ENCODE data around the gene CLASP2.
"Not testable (repeated sequence)": the region's sequence is repeated elsewhere in the genome, so short reads cannot be mapped to it uniquely, and the experiment has no call there.

CLASP2 gene

GRCh38 chr3:33543601-33544000, 174.5 kb downstream of the CLASP2 start:
- DNase-seq (ENCODE audit: low spot score) = no peak

GRCh38 chr3:33541918-33542317, 176.1 kb downstream of the CLASP2 start:
- no peak for DNase-seq (ENCODE audit: low spot score)

- no peak for DNase-seq (ENCODE audit: low spot score)
These were observed 179.2 kb downstream of the CLASP2 start for GRCh38 chr3:33538678-33539339.

DNA sequence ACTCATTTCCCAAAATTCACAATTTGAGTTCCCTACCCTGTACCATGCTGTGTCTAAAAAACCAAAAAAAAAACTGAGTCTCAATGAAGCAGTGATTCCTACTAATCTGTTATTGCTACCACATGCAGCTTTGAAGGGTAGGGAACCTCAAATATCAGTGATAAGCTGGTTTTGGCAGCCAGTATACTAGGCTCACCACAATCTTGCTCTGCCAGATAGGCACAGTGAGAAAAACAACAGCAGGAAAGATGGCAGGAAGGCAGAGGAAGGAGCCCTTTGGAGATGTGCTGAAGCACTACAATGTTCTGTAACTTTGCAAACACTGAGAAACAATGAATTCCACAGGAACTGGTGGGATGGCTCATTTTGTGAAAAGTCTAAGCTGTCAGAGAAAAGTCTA, 180.9 kb downstream of the CLASP2 start:
- DNase-seq (ENCODE audit: low spot score) = no peak

DNA sequence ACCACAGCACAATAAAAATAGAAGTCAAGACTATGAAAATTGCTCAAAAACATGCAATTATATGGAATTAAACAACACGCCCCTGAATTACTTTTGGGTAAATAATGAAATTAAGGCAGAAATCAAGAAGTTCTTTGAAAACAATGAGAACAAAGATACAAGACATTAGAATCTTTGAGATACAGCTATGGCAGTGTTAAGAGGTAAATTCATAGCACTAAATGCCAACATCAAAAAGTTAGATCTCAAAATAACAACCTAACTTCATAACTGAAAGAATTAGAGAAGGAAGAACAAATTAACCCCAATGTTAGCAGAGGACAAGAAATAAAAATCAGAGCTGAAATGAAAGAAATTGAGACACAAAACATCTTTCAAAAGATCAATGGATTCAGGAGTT, 191.3 kb downstream of the CLASP2 start:
- DNase-seq (ENCODE audit: low spot score) = no peak

- no peak for DNase-seq (ENCODE audit: low spot score)
These were observed 192.8 kb downstream of the CLASP2 start for GRCh38 chr3:33525232-33525631.

- DNase-seq (ENCODE audit: low spot score) = no peak
These were observed 194.9 kb downstream of the CLASP2 start for GRCh38 chr3:33523093-33523667.

- no peak for DNase-seq (ENCODE audit: low spot score)
These were observed 196.3 kb downstream of the CLASP2 start for GRCh38 chr3:33521736-33522135.

DNA sequence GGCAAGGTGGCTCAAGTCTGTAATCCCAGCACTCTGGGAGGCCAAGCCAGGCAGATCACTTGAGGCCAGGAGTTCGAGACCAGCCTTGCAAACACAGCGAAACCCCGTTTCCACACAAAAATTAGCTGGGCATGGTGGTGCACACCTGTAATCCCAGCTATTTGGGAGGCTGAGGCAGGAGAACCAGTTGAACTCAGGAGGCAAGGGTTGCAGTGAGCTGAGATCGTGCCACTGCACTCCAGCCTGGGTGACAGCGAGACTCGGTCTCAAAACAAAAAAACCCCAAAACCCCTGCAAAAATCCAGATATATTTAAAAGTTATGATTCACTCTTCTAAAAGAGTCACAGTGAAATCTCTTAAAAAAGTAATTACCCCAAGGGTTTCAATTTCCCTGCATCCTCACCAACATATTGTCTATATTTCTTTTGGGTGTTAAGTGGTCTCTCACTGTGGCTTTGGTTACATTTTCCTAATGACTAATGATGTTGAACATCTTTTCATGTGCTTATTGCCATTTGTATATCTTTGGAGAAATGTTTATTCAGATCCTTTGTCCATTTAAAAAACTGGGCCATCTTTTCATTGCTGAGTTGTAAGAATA, 204.7 kb downstream of the CLASP2 start:
- no peak for DNase-seq (ENCODE audit: low spot score)

DNA sequence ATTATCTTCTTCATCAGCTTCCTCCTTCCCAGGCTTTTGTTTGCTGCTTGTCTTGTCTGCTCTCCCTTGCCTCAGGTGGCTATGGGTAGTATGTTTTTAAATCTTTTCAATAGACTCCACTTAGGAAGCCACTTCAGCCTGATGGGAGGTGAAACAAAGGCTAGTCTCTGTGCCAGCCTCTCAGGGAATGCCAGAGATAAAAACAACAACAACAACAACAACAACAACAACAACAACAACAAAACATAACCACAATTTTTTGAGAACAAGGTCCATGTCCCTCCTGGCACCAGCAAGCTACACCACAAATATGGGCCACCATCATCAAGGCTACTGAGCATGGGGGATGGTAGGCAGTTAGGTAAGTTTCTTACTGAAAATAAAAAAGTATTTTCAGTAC, 213.0 kb downstream of the CLASP2 start:
- DNase-seq (ENCODE audit: low spot score) = no peak

- no peak for DNase-seq (ENCODE audit: low spot score)
These were observed 221.6 kb downstream of the CLASP2 start for GRCh38 chr3:33496449-33496848.

GRCh38 chr3:33491721-33492120, 226.3 kb downstream of the CLASP2 start:
- DNase-seq (ENCODE audit: low spot score) = no peak

GRCh38 chr3:33490641-33491241, 227.3 kb downstream of the CLASP2 start:
- DNase-seq (ENCODE audit: low spot score) = no peak

DNA sequence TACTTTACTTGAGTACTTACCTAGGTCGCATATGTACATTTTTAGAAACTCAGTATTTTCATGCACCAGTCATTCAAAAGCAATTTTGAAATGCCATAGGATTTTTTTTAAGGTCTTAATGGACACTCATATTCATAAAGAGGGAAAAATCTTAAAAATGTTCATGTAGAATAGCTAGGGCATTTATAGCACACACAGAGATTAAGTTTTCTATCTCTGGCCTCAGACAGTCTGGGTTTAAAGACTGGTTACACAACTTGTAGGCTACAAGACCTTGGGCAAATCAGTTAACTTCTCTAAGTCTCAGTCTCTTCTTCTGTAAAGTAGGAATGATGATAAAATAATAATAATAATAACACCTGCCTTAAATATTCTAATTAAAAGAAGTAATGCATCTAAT, 229.4 kb downstream of the CLASP2 start:
- no peak for DNase-seq (ENCODE audit: low spot score)

GRCh38 chr3:33488246-33488645, 229.8 kb downstream of the CLASP2 start:
- DNase-seq (ENCODE audit: low spot score) = no peak

DNA sequence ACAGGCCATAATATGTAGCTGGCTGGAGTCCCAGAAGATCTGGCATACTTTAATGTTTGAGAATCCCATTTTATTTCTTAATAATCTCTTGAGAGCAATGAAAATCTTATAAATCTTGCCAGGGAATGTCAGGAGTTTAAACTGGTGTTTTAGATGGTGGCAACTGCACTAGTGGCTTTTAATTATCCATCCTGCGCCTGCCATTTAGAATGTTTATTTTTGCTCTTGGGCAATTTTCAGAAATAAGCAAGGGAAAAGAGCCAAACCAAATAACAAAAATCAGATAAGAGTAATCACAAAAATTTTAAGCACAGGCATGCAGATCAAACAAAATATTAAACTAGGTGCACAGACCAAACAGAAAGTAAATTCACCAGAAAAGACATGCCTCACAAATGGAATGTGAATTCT, 235.9 kb downstream of the CLASP2 start:
- no peak for DNase-seq (ENCODE audit: low spot score)

DNA sequence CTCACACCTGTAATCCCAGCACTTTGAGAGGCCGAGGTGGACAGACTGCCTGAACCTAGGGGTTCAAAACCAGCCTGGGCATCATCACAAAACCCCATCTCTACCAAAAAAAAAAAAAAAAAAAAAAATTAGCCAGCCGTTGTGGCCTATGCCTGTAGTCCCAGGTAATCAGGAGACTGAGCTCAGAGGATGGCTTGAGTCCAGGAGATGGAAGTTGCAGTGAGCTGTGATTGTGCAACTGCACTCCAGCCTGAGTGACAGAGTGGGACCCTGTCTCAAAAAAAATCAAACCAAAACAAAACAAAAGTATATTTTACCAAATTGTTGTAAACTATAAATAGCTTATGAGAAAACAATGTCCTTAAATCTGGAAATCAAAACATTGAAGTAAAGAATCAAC, 243.2 kb downstream of the CLASP2 start:
- no peak for DNase-seq (ENCODE audit: low spot score)

DNA sequence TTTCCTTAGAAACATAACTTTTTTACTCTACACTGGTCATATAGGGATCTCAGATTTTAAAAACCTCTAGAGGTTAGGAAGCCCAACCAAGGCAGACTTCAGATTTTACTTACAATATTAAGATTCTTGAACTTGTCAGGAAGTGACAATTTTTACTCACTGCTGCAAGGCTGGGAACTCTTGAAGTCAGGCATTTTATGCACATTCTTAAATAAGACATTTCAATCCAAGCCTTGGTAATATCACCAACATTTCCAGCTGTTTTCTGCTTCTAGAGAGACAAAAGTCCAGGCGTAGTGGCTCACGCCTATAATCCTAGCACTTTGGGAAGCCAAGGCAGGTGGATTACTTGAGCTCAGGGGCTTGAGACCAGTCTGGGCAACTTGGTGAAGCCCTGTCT, 244.2 kb downstream of the CLASP2 start:
- no peak for DNase-seq (ENCODE audit: low spot score)

GRCh38 chr3:33467786-33468185, 250.3 kb downstream of the CLASP2 start:
- no peak for DNase-seq (ENCODE audit: low spot score)

DNA sequence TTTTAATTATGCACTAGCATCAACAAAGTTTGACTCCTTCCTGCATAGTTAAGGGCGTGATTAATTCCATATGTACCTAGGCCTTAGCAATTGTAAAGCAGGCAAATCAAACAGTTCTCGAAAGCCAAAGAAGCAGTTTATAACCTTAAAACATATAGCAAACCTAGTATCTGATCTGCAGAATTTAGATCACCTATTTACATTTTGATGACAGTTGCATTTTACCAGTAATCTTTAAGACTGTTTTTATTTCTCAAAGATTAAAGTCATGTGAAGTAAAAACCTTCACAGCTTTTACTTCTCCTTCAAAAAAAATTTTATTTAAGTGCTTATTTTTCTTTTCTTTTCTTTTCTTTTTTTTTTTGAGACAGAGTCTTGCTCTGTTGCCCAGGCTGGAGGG, 257.0 kb downstream of the CLASP2 start:
- no peak for DNase-seq (ENCODE audit: low spot score)

- DNase-seq (ENCODE audit: low spot score) = not testable (repeated sequence)
These were observed 258.5 kb downstream of the CLASP2 start for GRCh38 chr3:33459577-33459976.

DNA sequence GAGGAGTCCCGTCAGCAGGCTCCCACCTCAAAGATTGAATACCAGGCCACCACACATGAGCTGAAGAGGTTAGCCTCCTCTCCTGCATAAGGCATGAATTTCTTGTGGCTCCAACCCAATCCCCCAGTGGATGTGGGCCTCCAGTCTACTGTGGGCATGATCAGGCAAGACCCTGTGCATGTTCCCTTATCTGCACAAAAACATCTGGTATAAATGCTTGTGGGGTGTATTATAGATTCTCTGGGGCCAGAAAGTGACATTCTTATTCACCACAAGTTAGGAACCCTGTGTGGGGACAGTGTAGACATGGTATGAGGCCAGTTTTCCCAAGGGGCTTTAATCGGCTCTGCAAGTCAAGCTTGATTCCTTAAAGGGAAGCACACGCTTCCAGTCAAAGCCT, 259.6 kb downstream of the CLASP2 start:
- DNase-seq (ENCODE audit: low spot score) = no peak

DNA sequence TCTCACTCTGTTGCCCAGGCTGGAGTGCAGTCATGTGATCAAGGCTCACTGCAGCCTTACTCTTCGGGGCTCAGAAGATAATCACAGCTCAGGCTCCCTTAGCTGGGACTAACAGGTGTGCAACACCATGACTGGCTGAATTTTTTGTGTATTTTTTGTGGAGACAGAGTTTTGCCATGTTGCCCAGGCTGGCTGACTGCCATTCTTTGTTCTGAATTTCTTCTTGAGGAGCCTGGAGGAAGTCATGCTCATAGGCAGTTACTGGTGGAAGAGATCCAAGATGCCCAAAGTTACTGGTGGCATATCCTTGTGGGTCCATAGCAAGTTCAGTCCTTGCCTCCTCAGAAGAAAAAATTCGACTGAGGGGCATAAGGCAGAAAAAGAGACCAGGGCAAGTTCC, 261.3 kb downstream of the CLASP2 start:
- no peak for DNase-seq (ENCODE audit: low spot score)

Data from CD4-positive, alpha-beta T cell treated with Interleukin-6 at 100 ng/mL for 8 hours (primary cell).